GM18868 (cell line): ENCODE measurements around the gene ZFYVE27.
"Not testable (repeated sequence)": the region's sequence is repeated elsewhere in the genome, so short reads cannot be mapped to it uniquely, and the experiment has no call there.

Source experiments
- ATAC-seq: cut with Tn5 transposase; IDR thresholded peaks from one replicate; pipeline ENCODE4 v1.9.1; 2021; ENCODE audit warnings: mild to moderate bottlenecking, moderate library complexity; ENCODE audit not compliant: unreplicated experiment

ZFYVE27 gene

GRCh38 chr10:97736902-97737769 is at the start of gene ZFYVE27:
Gene ZFYVE27, plus strand, starts transcription at chr10:97737128. Its CDS starts 1,350 bp downstream, at chr10:97738478.
- peak; percentile 85 for ATAC-seq

GRCh38 chr10:97687785-97688781 is 48.8 kb upstream of the ZFYVE27 start:
- no peak for ATAC-seq

- ATAC-seq = no peak
Observed at GRCh38 chr10:97689559-97690020, 47.3 kb upstream of the ZFYVE27 start.

GRCh38 chr10:97690133-97690532 is 46.8 kb upstream of the ZFYVE27 start:
- no peak for ATAC-seq

- ATAC-seq = not testable (repeated sequence)
Observed at GRCh38 chr10:97698072-97698655, 38.8 kb upstream of the ZFYVE27 start.

DNA sequence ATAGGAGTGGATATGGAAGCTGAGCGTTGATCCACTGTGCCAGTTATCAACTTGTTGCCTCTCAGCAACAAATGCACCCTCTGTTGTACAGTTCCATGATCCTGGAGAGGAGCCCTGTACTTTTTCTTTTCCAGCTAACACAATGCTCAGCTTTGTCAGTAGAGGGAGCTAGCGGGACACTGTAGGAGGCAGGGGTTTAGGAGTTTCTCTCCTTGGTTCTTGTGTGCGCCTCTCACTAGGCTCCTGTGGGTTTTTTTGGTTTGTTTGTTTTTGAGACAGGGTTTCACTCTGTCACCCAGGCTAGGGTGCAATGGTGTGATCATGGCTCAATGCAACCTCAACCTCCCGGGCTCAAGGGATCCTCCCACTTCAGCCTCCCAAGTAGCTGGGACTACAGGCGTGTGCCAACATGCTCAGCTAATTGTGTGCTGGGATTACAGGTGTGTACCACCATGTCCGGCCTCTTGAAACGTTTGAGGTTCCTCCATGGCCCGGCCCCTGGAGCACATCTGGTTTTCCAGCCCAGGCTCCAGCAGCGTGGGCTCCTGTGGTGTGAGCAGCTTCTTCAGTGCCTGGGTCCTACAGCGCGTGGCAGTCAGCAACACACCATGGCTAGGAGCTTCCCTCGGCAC is 35.4 kb upstream of the ZFYVE27 start:
- peak; percentile 90 for ATAC-seq

DNA sequence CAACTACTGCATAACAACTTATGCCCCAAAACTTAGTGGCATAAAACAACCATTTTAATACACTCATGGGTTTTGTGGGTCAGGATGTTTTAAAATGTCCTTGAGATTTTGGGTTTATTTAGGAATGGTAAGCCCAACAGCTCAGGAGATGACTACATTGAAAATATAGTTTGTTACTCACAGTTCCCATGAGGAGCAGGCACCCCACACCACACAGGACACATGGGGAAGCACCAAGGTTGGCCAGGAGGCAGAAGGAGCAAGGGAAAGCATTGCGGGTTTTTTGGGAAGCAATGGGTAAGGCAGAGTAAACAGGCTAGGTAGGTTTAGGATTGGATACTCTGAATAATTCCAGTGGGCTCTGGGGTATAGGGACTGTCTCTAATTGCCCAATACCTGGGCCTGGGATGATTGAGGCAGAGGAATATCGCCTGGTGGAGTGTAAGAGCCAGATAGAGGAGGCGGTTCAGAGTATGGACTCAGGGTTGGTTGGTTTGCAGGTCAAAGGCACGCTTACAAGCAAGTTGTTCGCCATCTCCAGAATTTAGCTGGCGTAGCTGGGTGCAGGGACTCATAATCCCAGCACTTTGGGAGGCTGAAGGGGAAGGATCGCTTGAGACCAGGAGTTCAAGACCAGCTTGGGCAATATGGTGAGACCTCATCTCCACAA is 33.4 kb upstream of the ZFYVE27 start:
- ATAC-seq = no peak

DNA sequence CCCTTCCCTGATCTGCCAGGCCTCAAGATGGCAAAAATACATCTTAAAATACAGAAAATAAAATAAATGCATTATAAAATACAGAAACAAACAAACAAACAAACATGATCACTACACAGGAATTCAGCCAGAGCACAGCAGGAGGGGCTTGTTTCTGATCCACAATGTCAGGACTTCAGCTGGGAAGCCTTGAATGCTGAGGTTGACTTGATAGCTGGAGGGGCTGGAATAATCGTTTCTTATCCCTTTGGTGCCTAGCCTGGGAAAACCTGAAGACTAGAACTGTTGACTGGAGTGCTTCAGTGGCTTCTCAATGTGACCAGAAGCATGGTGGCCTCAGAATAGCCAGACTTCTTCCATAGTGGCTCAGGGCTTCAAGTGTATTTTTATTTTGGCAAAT is 32.6 kb upstream of the ZFYVE27 start:
- no peak for ATAC-seq

DNA sequence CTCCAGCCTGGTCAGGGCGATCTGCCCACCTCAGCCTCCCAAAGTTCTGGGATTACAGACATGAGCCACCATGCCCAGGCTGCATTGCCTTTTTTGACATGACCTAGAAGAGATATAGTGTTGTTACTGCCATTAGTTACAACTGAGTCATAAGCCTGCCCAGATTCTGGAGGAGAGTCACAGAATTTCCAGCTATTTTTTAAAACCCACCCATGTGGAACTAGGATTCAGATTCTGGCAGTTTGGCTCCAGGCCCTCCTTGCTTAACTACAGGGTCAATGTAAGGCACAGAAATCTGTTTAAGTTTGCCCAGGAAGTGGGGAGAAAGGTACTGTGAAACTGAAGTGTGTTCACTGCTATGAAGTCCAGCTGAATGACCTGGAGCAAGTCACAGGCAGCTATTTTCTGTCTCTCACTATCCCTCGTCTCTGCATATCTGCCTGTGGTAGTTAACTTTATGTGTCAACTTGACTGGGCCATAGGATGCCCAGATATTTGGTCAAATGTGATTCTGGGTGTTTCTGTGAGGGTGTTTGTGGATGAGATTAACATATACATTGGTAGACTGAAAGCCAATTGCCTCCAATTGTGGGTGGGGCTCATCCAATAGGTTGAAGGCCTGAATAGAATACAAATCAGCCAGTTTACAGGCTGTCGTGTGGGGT is 31.8 kb upstream of the ZFYVE27 start:
- ATAC-seq = no peak

DNA sequence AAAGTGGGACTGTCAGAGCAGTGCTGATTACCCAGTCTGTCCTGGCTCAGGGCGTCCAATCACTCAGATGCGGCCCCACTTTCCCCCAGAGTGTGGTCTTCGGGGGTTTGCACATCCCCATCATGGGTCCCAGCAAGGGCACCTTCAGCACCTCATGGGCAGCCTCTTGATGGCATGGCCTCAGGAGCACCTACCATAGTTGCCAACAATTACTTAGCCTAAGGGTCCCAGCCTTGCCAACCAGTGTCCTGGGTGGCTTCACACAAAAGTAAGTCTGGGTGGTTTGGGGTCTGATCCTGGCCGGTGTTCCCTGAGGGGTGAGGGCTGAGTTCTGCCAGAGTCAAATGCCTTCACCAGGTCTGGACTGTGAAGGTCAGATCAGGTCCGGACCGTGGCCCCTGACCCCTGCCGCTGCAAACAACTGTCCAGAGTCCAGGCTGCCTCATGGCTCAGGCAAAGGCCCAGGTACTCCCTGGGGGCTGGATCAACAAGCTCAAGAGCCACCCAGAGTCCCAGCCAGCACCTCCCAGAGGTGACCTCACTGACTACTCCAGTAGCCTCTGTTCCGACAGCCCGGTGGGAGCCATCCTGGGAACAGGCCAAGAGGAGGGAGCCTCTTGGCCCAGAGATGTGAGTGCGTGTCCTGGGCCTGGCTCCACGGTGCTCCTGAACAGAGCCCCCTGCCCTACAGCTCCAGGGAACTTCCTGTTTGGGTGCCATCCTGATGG is 29.6 kb upstream of the ZFYVE27 start:
- ATAC-seq = no peak

- no peak for ATAC-seq
Observed at GRCh38 chr10:97708167-97708566, 28.8 kb upstream of the ZFYVE27 start.

- ATAC-seq = no peak
Observed at GRCh38 chr10:97708976-97709946, 27.7 kb upstream of the ZFYVE27 start.

DNA sequence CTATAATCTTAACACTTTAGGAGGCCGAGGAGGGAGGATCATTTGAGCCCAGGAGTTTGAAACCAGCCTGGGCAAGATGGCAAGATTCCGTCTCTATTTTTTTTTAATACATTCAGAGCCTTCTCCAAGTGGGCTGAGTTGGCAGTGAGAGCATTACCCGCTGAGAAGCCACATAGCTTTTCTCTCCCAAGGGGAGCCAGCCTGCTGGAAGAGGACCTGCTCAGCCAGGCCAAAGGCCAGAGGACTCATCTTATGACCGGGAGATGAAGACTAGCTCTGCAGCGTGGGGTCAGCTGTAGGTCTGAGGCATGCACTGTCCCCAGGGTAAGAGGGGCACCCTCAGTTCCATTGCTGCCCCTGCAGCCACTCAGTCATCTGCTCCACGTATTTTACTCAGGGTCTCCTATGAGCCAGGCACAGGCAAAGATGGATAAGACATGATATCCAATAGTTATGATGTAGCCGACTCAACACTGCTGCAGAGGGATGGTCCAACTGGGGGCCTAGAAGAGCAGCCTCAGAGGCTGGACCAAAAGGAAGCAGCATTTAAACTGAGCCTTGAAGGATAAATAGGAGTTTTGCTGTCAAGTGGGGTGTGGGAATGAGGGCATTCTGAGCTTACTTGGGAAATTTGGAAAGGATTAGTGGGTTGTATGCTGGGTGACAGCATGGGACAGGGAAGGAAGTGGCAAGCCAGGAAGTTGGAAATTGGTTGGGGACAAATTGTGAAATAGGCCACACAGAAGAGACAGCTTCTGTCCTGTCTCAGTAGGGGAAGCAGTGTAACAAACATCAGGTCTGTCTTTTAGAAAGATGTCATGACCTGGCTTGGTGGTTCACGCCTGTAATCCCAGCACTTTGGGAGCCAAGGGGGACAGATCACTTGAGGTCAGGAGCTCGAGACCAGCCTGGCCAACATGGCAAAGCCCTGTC is 25.0 kb upstream of the ZFYVE27 start:
- ATAC-seq = no peak

DNA sequence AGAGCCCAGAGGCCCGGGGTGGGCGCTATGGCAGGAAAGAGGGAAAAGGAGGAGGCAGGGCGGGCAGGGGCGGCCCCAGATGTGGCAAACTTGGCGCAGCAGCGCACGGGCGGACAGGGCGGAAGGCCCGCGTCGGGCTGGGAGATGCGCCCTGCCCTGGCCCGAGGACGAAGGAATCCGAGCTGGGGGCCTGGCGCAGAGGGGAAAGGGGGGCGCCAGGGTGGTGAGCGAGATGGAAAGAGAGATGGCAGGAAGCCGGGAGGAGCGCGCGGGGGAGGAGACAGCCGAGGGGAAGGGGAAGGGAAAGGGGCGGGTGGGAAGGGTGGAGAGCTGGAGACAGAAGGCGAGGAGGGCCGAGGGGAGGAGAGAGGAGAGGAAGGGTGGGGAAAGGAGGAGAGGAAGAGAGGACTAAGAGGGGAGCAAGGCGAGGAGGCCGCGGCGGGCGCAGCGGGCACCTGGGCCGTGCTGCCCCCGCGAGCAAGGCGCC is 23.5 kb upstream of the ZFYVE27 start, which contains the start of gene MARVELD1:
MARVELD1 (plus strand) TSS at position 392 of the 487 bp plus-strand sequence. CDS start 147 bp downstream, outside the sequence.
- no peak for ATAC-seq

GRCh38 chr10:97713826-97714400 is 23.0 kb upstream of the ZFYVE27 start:
- peak; percentile 81 for ATAC-seq
